Stimulated activated CD8-positive, alpha-beta memory T cell treated with anti-CD3 and anti-CD28 coated beads, Interleukin-7, amount 100 ng/mL, for 24 hours (primary cell): ENCODE results near the gene BRD4.
"Not testable (repeated sequence)": the region's sequence is repeated elsewhere in the genome, so short reads cannot be mapped to it uniquely, and the experiment has no call there.

Experiments used
- DNase-seq: peaks from one replicate; pipeline ENCODE4 v3.0.0-alpha.2; 2020; ENCODE audit warnings: low read depth

Gene BRD4

GRCh38 chr19:15360015-15360414 lies 27.7 kb upstream of the BRD4 start:
- not testable (repeated sequence) for DNase-seq

- DNase-seq = no peak
Observed at GRCh38 chr19:15358918-15359317, 26.6 kb upstream of the BRD4 start.

GRCh38 chr19:15357906-15358305 lies 25.6 kb upstream of the BRD4 start:
- no peak for DNase-seq

GRCh38 chr19:15354566-15355296 lies 22.4 kb upstream of the BRD4 start:
- DNase-seq = no peak

GRCh38 chr19:15353908-15354307 lies 21.6 kb upstream of the BRD4 start:
- DNase-seq = no peak

- not testable (repeated sequence) for DNase-seq
Observed at GRCh38 chr19:15352535-15352934, 20.2 kb upstream of the BRD4 start.

- not testable (repeated sequence) for DNase-seq
Observed at GRCh38 chr19:15341328-15341727, 9.0 kb upstream of the BRD4 start.

- no peak for DNase-seq
Observed at GRCh38 chr19:15340086-15340485, 7.7 kb upstream of the BRD4 start.

GRCh38 chr19:15337202-15337601 lies 4.9 kb upstream of the BRD4 start:
- no peak for DNase-seq

- DNase-seq = not testable (repeated sequence)
Observed at GRCh38 chr19:15335992-15336391, 3.7 kb upstream of the BRD4 start.

GRCh38 chr19:15331419-15332310 lies 674 bp downstream of the BRD4 start:
- DNase-seq = peak; percentile 14

GRCh38 chr19:15330801-15331418 lies 1.4 kb downstream of the BRD4 start:
- DNase-seq = no peak

- DNase-seq = no peak
Observed at GRCh38 chr19:15328312-15328711, 4.0 kb downstream of the BRD4 start.

GRCh38 chr19:15324791-15325519 lies 7.4 kb downstream of the BRD4 start:
- no peak for DNase-seq

GRCh38 chr19:15323496-15324235 lies 8.7 kb downstream of the BRD4 start:
- DNase-seq = no peak

- DNase-seq = no peak
Observed at GRCh38 chr19:15321739-15322138, 10.6 kb downstream of the BRD4 start.

GRCh38 chr19:15320116-15320515 lies 12.2 kb downstream of the BRD4 start:
- DNase-seq = no peak

GRCh38 chr19:15318241-15318691 lies 14.1 kb downstream of the BRD4 start:
- DNase-seq = no peak

GRCh38 chr19:15317392-15318071 lies 14.8 kb downstream of the BRD4 start:
- no peak for DNase-seq

GRCh38 chr19:15316498-15316897 lies 15.8 kb downstream of the BRD4 start:
- DNase-seq = no peak

- DNase-seq = no peak
Observed at GRCh38 chr19:15315101-15315500, 17.2 kb downstream of the BRD4 start.
